Pancreas (tissue), 10 donors: ENCODE measurements around the gene PEPD. TPM values are rescaled to one million over a fixed set of nuclear protein-coding genes. Genes with fewer than 3 reads are reported as not detected.

Experiments
- ATAC-seq, 4 donors: fragments of 200-7000 bp; cut with Tn5 transposase; one replicate each; pipeline versions ENCODE4 v1.8.0 to v1.9.1; 2020; ENCODE audit warnings: mild to moderate bottlenecking in 4 of 4, moderate library complexity in 4 of 4
- DNase-seq, 6 donors: peaks; one replicate each; pipeline ENCODE4 v3.0.0-alpha.2; 2020
- FAIRE-seq: peaks from 2 replicates; lab custom pipeline; 2012; peaks lifted over from hg19 to GRCh38; lab: Jason Lieb, UNC
- H3K27ac ChIP-seq, 4 donors: fragments of 200-600 bp; sonication (generic); 1 replicate in 3 of 4; 2 replicates in 1 of 4; pipeline versions ENCODE4 v1.5.0 to v1.8.0; 2020
- H3K27me3 ChIP-seq, 4 donors: fragments of 200-600 bp; one replicate each; pipeline ENCODE4 v1.8.0; 2021
- H3K36me3 ChIP-seq, 3 donors: fragments of 200-600 bp; sonication (generic) in 1 of 3; one replicate each; pipeline versions ENCODE4 v1.5.0 to v1.8.0; 2020 to 2021
- H3K4me1 ChIP-seq, 3 donors: fragments of 200-600 bp; one replicate each; pipeline ENCODE4 v1.8.0; 2021
- H3K4me3 ChIP-seq, 4 donors: fragments of 200-600 bp; sonication (generic) in 2 of 4; one replicate each; pipeline versions ENCODE4 v1.5.0 to v1.8.0; 2020 to 2021
- H3K9me3 ChIP-seq, 4 donors: fragments of 200-600 bp; one replicate each; pipeline ENCODE4 v1.8.0; 2021
- CTCF ChIP-seq, 4 donors: fragments of 200-600 bp; sonication (generic) in 3 of 4; IDR thresholded peaks; one replicate each; pipeline versions ENCODE4 v1.5.0 to v1.8.0; 2021; ENCODE audit warnings: antibody characterized with exemption in 4 of 4
- WGBS, 2 donors: extraction: QIAGEN DNeasy Blood & Tissue Kit; methylation state at CpG; one replicate each; pipeline ENCODE4 v1.1.7; 2013; 5-methylcytosine and 5-hydroxymethylcytosine counted together
- intact Hi-C, 3 donors: fragments of 100-400 bp; cut with DNase I; formaldehyde crosslinking; loops; one replicate each; pipeline versions ENCODE4 v1.11.1 to v1.14.2; 2022
- polyA plus RNA-seq, 2 donors: library from polyadenylated mRNA; stranded (reverse); fragments of 200-250 nt; gene quantifications; one replicate each; pipeline ENCODE4 v1.2.3, GENCODE V29; 2013
- total RNA-seq, 6 donors: library from RNA; stranded (reverse); fragmentation: NEBNext Ultra II Directional in 4 of 6; extraction: Animal tissue kit (Norgen Biotek cat#: 25700) in 4 of 6; gene quantifications; one replicate each; pipeline versions ENCODE4 v1.2.1 to v1.2.4, GENCODE V29; 2021 to 2023
- donor health status: healthy with polysubstance abuse.
- donor health status: DM: no; HTN: no; CAD: no; lungs with moderate emphysema.
- donor health status: DM: no; HTN: no; CAD: no.
- donor health status: control.
- donor health status: control.
- donor health status: Bipolar disorder and iron deficiency.
- donor health status: DM: yes; HTN: yes; CAD: no.
- donor health status: DM: no; HTN: no; CAD: no.
- donor health status: DM: no; HTN: no; CAD: no.
- donor health status: DM: yes; HTN: yes; CAD: no.

PEPD gene
- total and polyA plus RNA-seq, 8 donors: 13.7 to 36.1 (median 22.5) TPM

DNA sequence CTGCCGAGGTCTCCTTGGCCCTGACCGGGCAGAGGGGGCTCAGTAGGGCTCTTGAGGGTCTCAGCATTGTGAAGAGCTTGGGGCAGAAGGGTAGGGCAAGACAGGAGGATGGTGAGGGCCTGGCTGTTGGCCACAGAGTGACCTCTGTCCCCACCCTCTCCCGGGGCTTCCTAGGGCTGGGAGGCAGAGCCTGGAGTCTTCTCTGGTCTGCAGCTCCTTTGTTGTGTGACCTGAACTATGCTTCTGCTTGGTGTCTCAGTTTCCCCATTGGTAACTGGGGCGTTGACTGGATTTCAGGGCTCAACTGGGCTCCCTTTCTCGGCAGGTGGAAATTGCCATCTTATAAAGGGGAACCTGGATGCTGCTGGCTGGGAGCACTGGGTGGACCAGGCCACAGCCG lies 30.1 kb upstream of the PEPD start:
- Histone ChIP-seq H3K4me1 (no peaks in the 10 kb centered on the region), H3K4me3 (no peak overlapping the region), H3K27ac (no peak overlapping the region), H3K27me3 (no peaks in the 10 kb centered on the region), H3K9me3 (no peaks in the 10 kb centered on the region), H3K36me3 (no peaks in the 10 kb centered on the region)
- no peak for TF ChIP-seq CTCF (IDR thresholded peaks at IDR 0.05)
- ATAC-seq (no peak), FAIRE-seq (no peak), DNase-seq (peak in 1 of 6 donors; percentile 19)
- intact Hi-C loops: no loop called here
- WGBS, 2 donors: 66 to 69% methylated on average over 6 of the region's 6 CpGs

DNA sequence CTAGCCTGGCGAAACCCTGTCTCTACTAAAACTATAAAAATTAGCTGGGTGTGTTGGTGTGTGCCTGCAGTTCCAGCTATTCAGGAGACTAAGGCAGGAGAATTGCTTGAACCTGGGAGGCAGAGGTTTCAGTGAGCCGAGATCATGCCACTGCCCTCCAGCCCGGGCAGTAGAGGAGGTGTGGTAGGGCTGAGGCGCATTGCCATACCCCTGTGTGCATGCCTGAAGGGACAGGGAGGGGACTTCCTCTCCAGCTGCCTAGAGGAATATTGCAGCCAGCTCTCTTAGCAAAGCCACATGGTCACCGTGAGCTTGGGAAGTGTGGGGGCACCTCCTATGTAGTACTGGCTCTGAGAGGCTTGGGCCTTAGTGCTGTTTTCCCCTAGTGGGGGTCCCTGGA lies 29.2 kb upstream of the PEPD start:
- ATAC-seq (no peak), FAIRE-seq (no peak), DNase-seq (peak in 1 of 6 donors; percentile 11)
- H3K4me1 ChIP-seq: no peaks in the 10 kb centered on the region
- H3K4me3 ChIP-seq: no peak overlapping the region
- H3K9me3 ChIP-seq: no peaks in the 10 kb centered on the region
- H3K36me3 ChIP-seq: no peaks in the 10 kb centered on the region
- no peak overlapping the region for H3K27ac ChIP-seq
- intact Hi-C loops: no loop called here
- no peak for TF ChIP-seq CTCF (IDR thresholded peaks at IDR 0.05)
- 78 to 89% methylated on average over 5 of the region's 5 CpGs for WGBS, 2 donors
- no peaks in the 10 kb centered on the region for H3K27me3 ChIP-seq

GRCh38 chr19:33547676-33548075 lies 26.1 kb upstream of the PEPD start:
- H3K27ac ChIP-seq: no peak overlapping the region
- no peaks in the 10 kb centered on the region for H3K4me1 ChIP-seq
- no peak for FAIRE-seq
- TF ChIP-seq CTCF (IDR thresholded peaks at IDR 0.05): no peak
- no peaks in the 10 kb centered on the region for H3K9me3 ChIP-seq
- H3K27me3 ChIP-seq: no peaks in the 10 kb centered on the region
- no peak for ATAC-seq
- intact Hi-C loops: no loop called here
- 46 to 69% methylated on average over 3 of the region's 3 CpGs for WGBS, 2 donors
- no peak overlapping the region for H3K4me3 ChIP-seq
- DNase-seq: peak in 1 of 6 donors; percentile 9
- H3K36me3 ChIP-seq: no peaks in the 10 kb centered on the region

DNA sequence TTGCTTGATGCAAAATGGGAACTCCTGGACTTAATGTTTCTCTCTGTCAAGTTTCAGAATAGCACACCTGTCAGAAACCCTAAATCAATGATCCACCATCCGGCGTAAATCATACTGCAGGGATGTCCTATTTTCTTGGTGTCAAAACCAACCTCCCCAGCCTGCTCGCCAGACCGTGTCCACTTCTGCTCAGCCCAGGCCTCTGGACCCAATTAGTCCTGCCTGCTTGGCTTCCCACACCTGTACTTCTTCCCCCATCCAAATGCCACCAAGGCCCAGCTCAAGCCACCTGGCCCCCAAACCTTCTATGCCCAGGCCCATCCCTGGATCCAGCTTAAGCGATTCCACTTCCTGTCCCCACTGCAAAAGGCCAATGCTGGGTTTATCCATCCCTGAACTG lies 25.1 kb upstream of the PEPD start:
- Histone ChIP-seq H3K4me1 (no peaks in the 10 kb centered on the region), H3K27me3 (no peaks in the 10 kb centered on the region), H3K4me3 (no peak overlapping the region), H3K9me3 (no peaks in the 10 kb centered on the region), H3K36me3 (no peaks in the 10 kb centered on the region), H3K27ac (no peak overlapping the region)
- ATAC-seq: no peak
- no peak for TF ChIP-seq CTCF (IDR thresholded peaks at IDR 0.05)
- intact Hi-C loops: no loop called here
- DNase-seq: no peak
- 75 to 76% methylated on average over 5 of the region's 5 CpGs for WGBS, 2 donors
- no peak for FAIRE-seq

DNA sequence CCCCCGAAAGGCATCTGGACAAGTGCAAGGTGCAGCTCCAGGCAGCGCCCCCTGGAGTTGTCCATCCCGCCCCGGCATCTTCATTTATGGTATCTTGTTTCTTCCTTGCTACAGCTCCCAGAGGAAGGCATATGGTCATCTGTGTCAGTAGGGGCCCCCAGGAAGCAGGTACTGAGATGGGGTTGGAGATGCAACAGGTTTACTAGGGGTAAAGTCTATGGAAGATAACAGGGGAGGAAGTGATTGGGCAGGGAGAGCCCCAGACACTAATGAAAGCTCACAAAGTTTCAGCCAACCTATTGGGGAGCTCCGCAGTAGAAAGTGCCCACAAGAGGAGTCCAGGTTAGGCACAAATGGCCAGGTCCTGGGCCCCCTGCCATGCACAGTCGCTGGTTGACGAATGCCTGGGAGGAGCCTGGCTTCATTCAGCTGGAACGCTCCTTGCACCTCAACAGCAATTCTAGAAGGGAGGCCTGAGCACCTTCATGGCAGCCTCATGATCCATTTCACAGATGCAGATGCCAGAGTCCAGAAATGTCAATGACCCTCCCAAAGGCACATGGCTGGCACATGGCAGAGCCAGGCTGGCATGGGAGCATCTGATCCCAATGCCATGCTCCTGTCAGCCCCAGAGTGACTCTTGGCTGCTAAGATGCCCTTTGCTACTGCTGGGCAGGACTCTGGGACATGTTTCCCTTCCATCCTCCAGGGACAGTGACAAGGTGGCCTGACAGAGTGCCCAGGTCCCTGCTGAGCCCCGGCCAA lies 23.8 kb upstream of the PEPD start:
- ATAC-seq: no peak
- no peak overlapping the region for H3K27ac ChIP-seq
- H3K27me3 ChIP-seq: no peaks in the 10 kb centered on the region
- H3K36me3 ChIP-seq: no peaks in the 10 kb centered on the region
- no peak for DNase-seq
- FAIRE-seq: no peak
- no peaks in the 10 kb centered on the region for H3K4me1 ChIP-seq
- no peak for TF ChIP-seq CTCF (IDR thresholded peaks at IDR 0.05)
- H3K4me3 ChIP-seq: no peak overlapping the region
- H3K9me3 ChIP-seq: no peaks in the 10 kb centered on the region
- 59 to 64% methylated on average over 9 of the region's 9 CpGs for WGBS, 2 donors
- intact Hi-C loops: no loop called here
